K562 (cell line): ENCODE data around the gene COA6. TPM values are rescaled to one million over a fixed set of nuclear protein-coding genes. Genes with fewer than 3 reads are reported as not detected.
A peak's percentile ranks its signal among the peaks of the same experiment; 100 is the strongest.

Experiments used
- ETS2 ChIP-seq: IDR thresholded peaks from 2 replicates; pipeline ENCODE4 v1.6.1; 2016; ENCODE audit warnings: borderline replicate concordance, missing genetic modification characterization, mild to moderate bottlenecking, moderate library complexity, missing compliant biosample characterization; ENCODE audit not compliant: poor library complexity, severe bottlenecking
- GTF3C2 ChIP-seq: IDR thresholded peaks from 3 replicates; pipeline ENCODE4 v1.6.1; 2011; ENCODE audit warnings: borderline replicate concordance, mild to moderate bottlenecking, moderate library complexity; ENCODE audit not compliant: insufficient read length; ENCODE audit errors: extremely low read depth
- HLTF ChIP-seq: fragments of 450-650 bp; IDR thresholded peaks from 2 replicates; pipeline ENCODE4 v1.6.1; 2016
- PHB2 ChIP-seq: fragments of 450-650 bp; IDR thresholded peaks from 2 replicates; pipeline ENCODE4 v1.6.1; 2017; ENCODE audit warnings: low read depth
- PYGO2 ChIP-seq: fragments of 450-650 bp; IDR thresholded peaks from 2 replicates; pipeline ENCODE4 v1.6.1; 2016; ENCODE audit warnings: mild to moderate bottlenecking, missing genetic modification characterization, moderate library complexity, missing compliant biosample characterization
- SIN3A ChIP-seq, 2 experiments: fragments of 150-350 bp in 1 of 2; IDR thresholded peaks; 2 replicates each; pipeline ENCODE4 v1.6.1; 2011 to 2016; ENCODE audit warnings: borderline replicate concordance in 2 of 2, low read depth in 2 of 2, low read length in 2 of 2, mild to moderate bottlenecking in 2 of 2, moderate library complexity in 2 of 2; ENCODE audit not compliant: control insufficient read depth in 1 of 2
- ZBED1 ChIP-seq: IDR thresholded peaks from 2 replicates; pipeline ENCODE4 v1.6.1; 2014
- ZNF24 ChIP-seq: fragments of 450-650 bp; IDR thresholded peaks from 2 replicates; pipeline ENCODE4 v1.6.1; 2016
- ZNF57 ChIP-seq: fragments of 450-650 bp; formaldehyde crosslinking; IDR thresholded peaks from 2 replicates; pipeline ENCODE4 v1.4.0; 2020; ENCODE audit warnings: mild to moderate bottlenecking, moderate library complexity
- polyA plus RNA-seq, 8 experiments: library from polyadenylated mRNA; depleted of rRNA in 4 of 8; stranded (reverse) in 5 of 8; unstranded in 3 of 8; fragments of >200 nt; fragmentation: Nextera tagmentation in 2 of 8; fragmentation: Illumina TruSeq in 1 of 8; extraction: Ambion mirVana in 2 of 8; extraction: Trizol in 1 of 8; gene quantifications; 2 replicates each; pipeline versions ENCODE4 v1.2.1 to v1.2.3, GENCODE V29; 2011 to 2014; ENCODE audit warnings: inconsistent platforms in 1 of 8, missing spikeins in 1 of 8
- total RNA-seq, 7 experiments: library from RNA; depleted of rRNA in 6 of 7; stranded (reverse); fragments of >200 nt in 6 of 7; fragmentation: Illumina TruSeq in 2 of 7; extraction: Trizol in 2 of 7; gene quantifications; 2 replicates each; pipeline versions ENCODE4 v1.2.1 to v1.2.3, GENCODE V29; 2011 to 2021; ENCODE audit warnings: low replicate concordance in 1 of 7
- TF ChIP-seq, protein P1 (sequence below): fragments of 450-650 bp; formaldehyde crosslinking; IDR thresholded peaks from 2 replicates; pipeline ENCODE4 v1.4.0; 2022; ENCODE audit warnings: missing genetic modification characterization

COA6 gene
- total and polyA plus RNA-seq, 9 of the 15 experiments (the other 6 are each of a cell fraction or from before 2014, with no cell fraction given), result 77.7 to 187 (median 134) TPM

DNA sequence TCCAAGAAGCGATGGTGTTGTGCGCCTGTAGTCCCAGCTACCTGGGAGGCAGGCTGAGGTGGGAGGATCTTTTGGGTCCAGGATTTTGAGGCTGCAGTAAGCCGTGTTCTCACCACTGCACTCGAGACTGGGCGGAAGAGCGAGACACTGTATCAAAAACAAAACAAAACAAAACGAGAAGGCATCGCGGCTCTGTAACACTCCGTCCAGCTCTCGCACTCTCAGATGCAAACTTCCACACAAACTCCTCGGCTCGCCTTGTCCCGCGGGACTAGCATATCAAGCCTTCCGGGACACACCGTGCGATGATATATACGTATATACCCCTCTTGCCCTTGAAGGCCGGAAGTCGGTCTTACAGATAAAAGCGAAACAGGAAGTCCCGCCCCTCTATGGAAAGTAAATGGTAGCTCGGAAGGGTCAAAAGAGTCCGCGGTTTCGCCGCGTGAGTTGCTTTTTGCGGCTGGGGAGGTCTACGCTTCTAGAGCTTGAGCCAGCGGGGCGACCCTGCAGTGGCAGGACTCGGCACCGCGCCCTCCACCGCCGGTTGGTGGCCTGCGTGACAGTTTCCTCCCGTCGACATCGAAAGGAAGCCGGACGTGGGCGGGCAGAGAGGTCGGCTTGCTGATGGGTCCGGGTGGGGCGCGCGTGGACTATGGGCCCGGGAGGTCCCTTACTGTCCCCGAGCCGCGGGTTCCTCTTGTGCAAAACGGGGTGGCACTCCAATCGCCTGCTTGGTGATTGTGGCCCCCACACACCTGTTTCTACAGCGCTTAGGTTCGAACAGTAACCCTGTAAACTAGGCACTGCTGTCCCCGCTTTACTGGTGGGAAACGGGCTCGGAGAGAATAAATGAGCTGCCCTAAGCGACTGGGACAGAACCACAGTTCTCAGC is at the start of gene COA6 (continued):
- TF ChIP-seq GTF3C2, result no peak
- TF ChIP-seq ETS2 (tag), result no peak
- no peak for TF ChIP-seq PYGO2 (tag)
- TF ChIP-seq ZNF57 (CRISPR knock-in tag), result no peak
- TF ChIP-seq, protein P1, sequence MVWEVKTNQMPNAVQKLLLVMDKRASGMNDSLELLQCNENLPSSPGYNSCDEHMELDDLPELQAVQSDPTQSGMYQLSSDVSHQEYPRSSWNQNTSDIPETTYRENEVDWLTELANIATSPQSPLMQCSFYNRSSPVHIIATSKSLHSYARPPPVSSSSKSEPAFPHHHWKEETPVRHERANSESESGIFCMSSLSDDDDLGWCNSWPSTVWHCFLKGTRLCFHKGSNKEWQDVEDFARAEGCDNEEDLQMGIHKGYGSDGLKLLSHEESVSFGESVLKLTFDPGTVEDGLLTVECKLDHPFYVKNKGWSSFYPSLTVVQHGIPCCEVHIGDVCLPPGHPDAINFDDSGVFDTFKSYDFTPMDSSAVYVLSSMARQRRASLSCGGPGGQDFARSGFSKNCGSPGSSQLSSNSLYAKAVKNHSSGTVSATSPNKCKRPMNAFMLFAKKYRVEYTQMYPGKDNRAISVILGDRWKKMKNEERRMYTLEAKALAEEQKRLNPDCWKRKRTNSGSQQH (CRISPR knock-in tag), result peak; percentile 92
- peak; percentile 41; the same call in 1 of the 2 replicates for TF ChIP-seq PHB2
- peak; percentile 97 for TF ChIP-seq HLTF
- TF ChIP-seq ZBED1, result peak; percentile 18; the same call in 1 of the 2 replicates
- TF ChIP-seq ZNF24, result peak; percentile 51; the same call in 1 of the 2 replicates
- TF ChIP-seq SIN3A (IDR thresholded peaks at IDR 0.05; ENCODE audit: borderline replicate concordance in 2 of 2, control insufficient read depth in 1 of 2, low read depth in 2 of 2, low read length in 2 of 2), result 0 out of 4 replicates have a peak, but pooled peaks have one; percentile 1 to 79
